ENCODE data around the gene PAMR1. TPM values are rescaled to one million over a fixed set of nuclear protein-coding genes. Genes with fewer than 3 reads are reported as not detected.

PAMR1 gene, protein sequence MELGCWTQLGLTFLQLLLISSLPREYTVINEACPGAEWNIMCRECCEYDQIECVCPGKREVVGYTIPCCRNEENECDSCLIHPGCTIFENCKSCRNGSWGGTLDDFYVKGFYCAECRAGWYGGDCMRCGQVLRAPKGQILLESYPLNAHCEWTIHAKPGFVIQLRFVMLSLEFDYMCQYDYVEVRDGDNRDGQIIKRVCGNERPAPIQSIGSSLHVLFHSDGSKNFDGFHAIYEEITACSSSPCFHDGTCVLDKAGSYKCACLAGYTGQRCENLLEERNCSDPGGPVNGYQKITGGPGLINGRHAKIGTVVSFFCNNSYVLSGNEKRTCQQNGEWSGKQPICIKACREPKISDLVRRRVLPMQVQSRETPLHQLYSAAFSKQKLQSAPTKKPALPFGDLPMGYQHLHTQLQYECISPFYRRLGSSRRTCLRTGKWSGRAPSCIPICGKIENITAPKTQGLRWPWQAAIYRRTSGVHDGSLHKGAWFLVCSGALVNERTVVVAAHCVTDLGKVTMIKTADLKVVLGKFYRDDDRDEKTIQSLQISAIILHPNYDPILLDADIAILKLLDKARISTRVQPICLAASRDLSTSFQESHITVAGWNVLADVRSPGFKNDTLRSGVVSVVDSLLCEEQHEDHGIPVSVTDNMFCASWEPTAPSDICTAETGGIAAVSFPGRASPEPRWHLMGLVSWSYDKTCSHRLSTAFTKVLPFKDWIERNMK
- 74.1 and 303 TPM in 2 replicates for total RNA-seq

DNA sequence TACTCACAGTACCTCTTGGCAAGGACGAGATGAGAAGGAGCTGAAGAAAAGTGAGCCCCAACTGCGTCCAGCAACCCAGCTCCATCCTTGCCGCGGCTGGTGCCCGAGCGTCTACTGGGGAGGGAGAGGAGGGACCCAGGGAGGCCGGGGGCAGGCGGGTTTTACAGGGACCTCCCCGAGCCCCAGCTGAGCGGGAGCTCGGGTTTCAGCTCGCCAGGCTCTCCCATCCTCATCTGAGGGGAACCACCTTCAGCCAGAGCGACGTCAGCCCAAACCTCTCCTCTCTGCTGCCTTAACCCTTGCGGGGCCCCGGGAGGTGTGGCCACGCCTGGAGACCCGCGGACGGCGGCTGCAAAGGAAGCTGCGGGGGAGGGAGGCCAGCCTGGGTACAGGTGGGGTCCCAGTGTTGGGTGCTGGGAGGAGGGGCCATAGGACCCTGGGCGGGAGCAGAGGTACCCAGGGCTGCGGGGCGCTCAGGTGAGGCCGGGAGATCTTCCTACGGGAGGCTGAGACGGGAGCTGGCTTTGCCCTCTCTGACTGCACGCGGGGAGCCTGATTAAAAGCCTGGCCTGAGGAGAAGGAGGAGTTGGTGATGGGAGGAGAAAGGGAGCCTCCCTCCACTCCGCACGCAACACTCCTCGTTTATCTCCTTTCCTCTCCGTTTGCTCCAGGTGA lies at the start of gene PAMR1:
Gene PAMR1, minus strand, starts transcription at position 116 of the 675 bp plus-strand sequence. Its CDS starts 31 bp downstream, at position 85.

GRCh38 chr11:35419184-35419829 lies 106.1 kb downstream of the PAMR1 start, which contains the start of gene SLC1A2:
Gene SLC1A2 (minus strand): TSS chr11:35419558. CDS start chr11:35418966, 592 bp downstream.

Other genes starting within 250 kb of the PAMR1 start
- gene SLC1A2, start 106.1 kb downstream of the PAMR1 start, total RNA-seq: 1.9 and 4.5 TPM in 2 replicates
- 28.5 and 52.1 TPM in 2 replicates for gene FJX1, start 92.8 kb upstream of the PAMR1 start, total RNA-seq
- 31.5 and 35.6 TPM in 2 replicates for gene TRIM44, start 137.2 kb upstream of the PAMR1 start, total RNA-seq